ENCODE data around the gene MDC1.

MDC1 gene

GRCh38 chr6:30748851-30749540 is 31.9 kb upstream of the MDC1 start:
- DNase-seq (ENCODE audit: low read depth in 2 of 2): no peak

GRCh38 chr6:30747902-30748769 is 31.1 kb upstream of the MDC1 start:
- DNase-seq (ENCODE audit: low read depth in 2 of 2): no peak

- no peak for DNase-seq (ENCODE audit: low read depth in 2 of 2)
Observed at GRCh38 chr6:30747300-30747687, 30.2 kb upstream of the MDC1 start.

- DNase-seq (ENCODE audit: low read depth in 2 of 2): peak; percentile 82 to 88
Observed at GRCh38 chr6:30744054-30744805, 27.1 kb upstream of the MDC1 start, which contains the start of gene IER3. Gene IER3, minus strand, starts transcription at chr6:30744547. Its CDS starts 29 bp downstream, at chr6:30744518.

GRCh38 chr6:30743099-30744053 is 26.3 kb upstream of the MDC1 start:
- no peak for DNase-seq (ENCODE audit: low read depth in 2 of 2)

- DNase-seq (ENCODE audit: low read depth in 2 of 2): peak; percentile 86 to 97
Observed at GRCh38 chr6:30742316-30743098, 25.4 kb upstream of the MDC1 start, which contains the start of gene FLOT1. Gene FLOT1, minus strand, starts transcription at chr6:30742687. Its CDS starts 498 bp downstream, at chr6:30742189.

- DNase-seq (ENCODE audit: low read depth in 2 of 2): no peak
Observed at GRCh38 chr6:30741789-30742315, 24.8 kb upstream of the MDC1 start.

- DNase-seq (ENCODE audit: low read depth in 2 of 2): no peak
Observed at GRCh38 chr6:30741063-30741779, 24.1 kb upstream of the MDC1 start.

- no peak for DNase-seq (ENCODE audit: low read depth in 2 of 2)
Observed at GRCh38 chr6:30740540-30740870, 23.4 kb upstream of the MDC1 start.

- DNase-seq (ENCODE audit: low read depth in 2 of 2): no peak
Observed at GRCh38 chr6:30738532-30738931, 21.5 kb upstream of the MDC1 start.

GRCh38 chr6:30735668-30736314 is 18.7 kb upstream of the MDC1 start:
- no peak for DNase-seq (ENCODE audit: low read depth in 2 of 2)

- DNase-seq (ENCODE audit: low read depth in 2 of 2): no peak
Observed at GRCh38 chr6:30732237-30732943, 15.3 kb upstream of the MDC1 start.

- DNase-seq (ENCODE audit: low read depth in 2 of 2): peak; percentile 76 to 82
Observed at GRCh38 chr6:30730601-30731435, 13.7 kb upstream of the MDC1 start.

- DNase-seq (ENCODE audit: low read depth in 2 of 2): no peak
Observed at GRCh38 chr6:30727920-30728553, 11.0 kb upstream of the MDC1 start.

- no peak for DNase-seq (ENCODE audit: low read depth in 2 of 2)
Observed at GRCh38 chr6:30726506-30727413, 9.7 kb upstream of the MDC1 start.
